ENCODE results near the gene SLC39A9. TPM values are rescaled to one million over a fixed set of nuclear protein-coding genes. Genes with fewer than 3 reads are reported as not detected.

Gene SLC39A9
- total and polyA plus RNA-seq, 8 donors: 12.1 to 121 (median 19.6) TPM

GRCh38 chr14:69399750-69400149, 1.3 kb downstream of the SLC39A9 start:
- Histone ChIP-seq H3K36me3 (peaks cover 5 to 16% (median 15%) of the 10 kb centered on the region in 4 donors), H3K27ac (no peak overlapping the region), H3K27me3 (no peaks in the 10 kb centered on the region), H3K4me3 (peak overlapping the region; percentile 80 to 93 (median 86)), H3K9me3 (no peaks in the 10 kb centered on the region), H3K4me1 (peaks cover 38 to 77% (median 53%) of the 10 kb centered on the region in 4 donors)
- no peak for TF ChIP-seq POLR2A (IDR thresholded peaks at IDR 0.05)
- TF ChIP-seq, protein P1, sequence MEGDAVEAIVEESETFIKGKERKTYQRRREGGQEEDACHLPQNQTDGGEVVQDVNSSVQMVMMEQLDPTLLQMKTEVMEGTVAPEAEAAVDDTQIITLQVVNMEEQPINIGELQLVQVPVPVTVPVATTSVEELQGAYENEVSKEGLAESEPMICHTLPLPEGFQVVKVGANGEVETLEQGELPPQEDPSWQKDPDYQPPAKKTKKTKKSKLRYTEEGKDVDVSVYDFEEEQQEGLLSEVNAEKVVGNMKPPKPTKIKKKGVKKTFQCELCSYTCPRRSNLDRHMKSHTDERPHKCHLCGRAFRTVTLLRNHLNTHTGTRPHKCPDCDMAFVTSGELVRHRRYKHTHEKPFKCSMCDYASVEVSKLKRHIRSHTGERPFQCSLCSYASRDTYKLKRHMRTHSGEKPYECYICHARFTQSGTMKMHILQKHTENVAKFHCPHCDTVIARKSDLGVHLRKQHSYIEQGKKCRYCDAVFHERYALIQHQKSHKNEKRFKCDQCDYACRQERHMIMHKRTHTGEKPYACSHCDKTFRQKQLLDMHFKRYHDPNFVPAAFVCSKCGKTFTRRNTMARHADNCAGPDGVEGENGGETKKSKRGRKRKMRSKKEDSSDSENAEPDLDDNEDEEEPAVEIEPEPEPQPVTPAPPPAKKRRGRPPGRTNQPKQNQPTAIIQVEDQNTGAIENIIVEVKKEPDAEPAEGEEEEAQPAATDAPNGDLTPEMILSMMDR (IDR thresholded peaks at IDR 0.05): no peak
- no peak for TF ChIP-seq POLR2AphosphoS5 (IDR thresholded peaks at IDR 0.05)
- no peak for TF ChIP-seq EP300 (IDR thresholded peaks at IDR 0.05)
- 74 to 83% (median 80%) methylated on average over 8 of the region's 8 CpGs for WGBS, 5 donors
- no peak for DNase-seq
- intact Hi-C loops (cut with DNase I; ENCODE audit: low total_unique reads): no loop called here

DNA sequence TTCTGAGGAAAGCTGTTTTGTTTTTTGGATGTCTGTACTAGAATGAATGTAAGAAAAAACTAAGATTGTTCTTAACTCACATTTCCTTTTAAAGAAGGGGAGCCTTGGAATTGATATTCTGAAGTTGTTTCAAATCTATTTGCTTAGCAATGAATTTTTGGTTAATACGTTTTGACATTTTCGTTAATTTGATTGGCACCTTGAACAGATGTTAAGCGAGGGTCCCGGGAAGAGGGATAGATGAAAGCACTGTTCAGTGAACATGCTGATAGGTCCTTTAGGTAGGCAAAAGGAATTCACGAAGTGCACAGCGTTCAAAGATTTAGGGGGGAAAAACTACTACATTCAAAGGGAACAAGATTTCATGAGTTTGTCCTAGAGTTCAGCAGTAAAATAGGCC, 1.7 kb downstream of the SLC39A9 start:
- Histone ChIP-seq H3K4me1 (peaks cover 38 to 75% (median 50%) of the 10 kb centered on the region in 4 donors), H3K4me3 (peak overlapping the region; percentile 80 to 93 (median 86)), H3K27ac (no peak overlapping the region), H3K9me3 (no peaks in the 10 kb centered on the region), H3K27me3 (no peaks in the 10 kb centered on the region), H3K36me3 (peaks cover under 1 to 12% (median 11%) of the 10 kb centered on the region in 4 donors)
- WGBS, 5 donors: 61 to 75% (median 70%) methylated on average over 6 of the region's 6 CpGs
- DNase-seq: no peak
- intact Hi-C loops (cut with DNase I; ENCODE audit: low total_unique reads): no loop called here
- no peak for TF ChIP-seq POLR2A (IDR thresholded peaks at IDR 0.05)
- TF ChIP-seq POLR2AphosphoS5 (IDR thresholded peaks at IDR 0.05): no peak
- TF ChIP-seq EP300 (IDR thresholded peaks at IDR 0.05): no peak
- TF ChIP-seq, protein P1 (IDR thresholded peaks at IDR 0.05): no peak

DNA sequence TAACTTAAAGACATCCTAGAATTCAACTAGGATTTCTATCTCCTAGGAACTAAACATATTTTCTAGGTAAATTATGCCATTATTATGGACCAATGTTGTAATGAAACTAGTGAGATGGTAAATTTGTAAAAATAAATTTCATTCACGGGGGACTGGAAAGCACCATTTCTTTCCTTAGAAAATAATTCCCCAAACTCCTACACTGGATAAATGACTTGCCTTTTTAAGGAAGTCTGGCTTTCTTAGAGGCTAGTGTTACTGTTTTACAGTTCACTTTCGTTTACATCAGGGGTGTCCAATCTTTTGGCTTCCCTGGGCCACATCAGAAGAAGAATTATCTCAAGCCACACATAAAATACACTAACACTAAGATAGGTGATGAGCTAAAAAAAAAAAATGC, 3.3 kb downstream of the SLC39A9 start:
- TF ChIP-seq EP300 (IDR thresholded peaks at IDR 0.05) (no peak), POLR2A (IDR thresholded peaks at IDR 0.05) (no peak), POLR2AphosphoS5 (IDR thresholded peaks at IDR 0.05) (no peak)
- TF ChIP-seq, protein P1 (IDR thresholded peaks at IDR 0.05): no peak
- Histone ChIP-seq H3K27ac (no peak overlapping the region), H3K36me3 (no peaks in the 10 kb centered on the region), H3K27me3 (no peaks in the 10 kb centered on the region), H3K4me3 (peak overlapping the region in 1 of 4 donors; percentile 93), H3K4me1 (peaks cover 29 to 58% (median 38%) of the 10 kb centered on the region in 4 donors), H3K9me3 (no peaks in the 10 kb centered on the region)
- intact Hi-C loops (cut with DNase I; ENCODE audit: low total_unique reads): no loop called here
- WGBS, 5 donors: 46 to 70% (median 57%) methylated on average over 2 of the region's 2 CpGs
- no peak for DNase-seq

GRCh38 chr14:69404478-69404877, 6.0 kb downstream of the SLC39A9 start:
- H3K9me3 ChIP-seq: no peaks in the 10 kb centered on the region
- TF ChIP-seq EP300 (IDR thresholded peaks at IDR 0.05): no peak
- TF ChIP-seq POLR2AphosphoS5 (IDR thresholded peaks at IDR 0.05): no peak
- TF ChIP-seq POLR2A (IDR thresholded peaks at IDR 0.05): no peak

DNA sequence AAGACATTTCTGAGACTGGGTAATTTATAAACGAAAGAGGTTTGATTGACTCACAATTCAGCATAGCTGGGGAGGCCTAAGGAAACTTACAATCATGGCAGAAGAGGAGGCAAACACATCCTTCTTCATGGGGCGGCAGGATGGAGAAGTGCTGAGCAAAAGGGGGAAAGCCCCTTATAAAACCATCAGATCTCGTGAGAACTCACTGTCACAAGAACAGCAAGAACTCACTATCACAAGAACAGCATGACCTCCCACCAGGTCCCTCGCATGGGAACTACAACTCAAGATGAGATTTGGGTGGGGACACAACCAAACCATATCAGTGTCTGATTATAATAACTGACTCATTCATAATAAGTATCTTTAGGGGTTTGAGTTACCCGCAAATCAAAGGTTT, 6.4 kb downstream of the SLC39A9 start:
- DNase-seq: no peak
- WGBS, 5 donors: 87 to 91% (median 89%) methylated on average over 5 of the region's 5 CpGs
- Histone ChIP-seq H3K27me3 (no peaks in the 10 kb centered on the region), H3K4me3 (no peak overlapping the region), H3K9me3 (no peaks in the 10 kb centered on the region), H3K4me1 (peaks cover 15 to 50% (median 21%) of the 10 kb centered on the region in 4 donors), H3K27ac (no peak overlapping the region), H3K36me3 (no peaks in the 10 kb centered on the region)
- intact Hi-C loops (cut with DNase I; ENCODE audit: low total_unique reads): no loop called here
- TF ChIP-seq POLR2AphosphoS5 (IDR thresholded peaks at IDR 0.05): no peak

More at GRCh38 chr14:69404478-69404877, 6.0 kb downstream of the SLC39A9 start:
- Histone ChIP-seq H3K27ac (no peak overlapping the region), H3K36me3 (no peaks in the 10 kb centered on the region), H3K4me3 (no peak overlapping the region), H3K27me3 (no peaks in the 10 kb centered on the region), H3K4me1 (peaks cover 19 to 50% (median 25%) of the 10 kb centered on the region in 4 donors)
- WGBS, 5 donors: 85 to 95% (median 95%) methylated on average over 3 of the region's 3 CpGs
- intact Hi-C loops (cut with DNase I; ENCODE audit: low total_unique reads): no loop called here
- no peak for DNase-seq

All from stomach (tissue), 9 donors.